GM18909 (cell line): ENCODE data around the gene SORCS3.

Experiments
- ATAC-seq: cut with Tn5 transposase; IDR thresholded peaks from one replicate; pipeline ENCODE4 v1.9.1; 2021; ENCODE audit warnings: mild to moderate bottlenecking; ENCODE audit not compliant: unreplicated experiment, poor library complexity

The SORCS3 gene

DNA sequence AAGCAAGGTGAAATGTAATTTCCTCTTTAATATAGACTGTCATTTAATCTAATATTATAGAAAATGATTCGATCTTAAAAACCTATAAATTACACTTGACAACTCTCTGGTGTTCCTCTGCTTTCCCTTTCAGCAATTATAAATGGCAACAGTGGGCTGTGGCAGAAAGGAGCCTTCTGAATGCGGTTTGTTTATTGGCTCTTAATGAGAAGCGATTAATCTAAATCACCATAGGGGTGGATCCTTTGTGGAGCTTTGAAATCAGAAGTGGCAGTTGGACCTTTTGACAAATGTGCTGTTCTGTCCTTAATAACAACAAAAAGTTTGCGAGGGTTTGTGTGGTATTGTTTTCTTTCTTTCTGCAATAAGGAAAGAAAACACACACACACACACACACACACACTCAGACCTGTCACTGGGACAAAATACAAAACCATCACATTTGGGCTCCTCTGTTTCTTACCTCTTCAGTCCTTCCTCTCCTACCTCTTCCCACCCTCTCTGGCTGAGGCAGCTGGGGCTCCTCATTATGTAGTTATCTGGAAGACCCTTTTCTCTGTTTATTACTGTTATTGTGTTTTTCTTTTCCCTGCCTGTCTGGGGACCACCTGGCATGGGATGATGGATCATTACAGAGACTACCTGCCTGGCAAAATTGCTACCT lies 316.2 kb downstream of the SORCS3 start:
- ATAC-seq = no peak

DNA sequence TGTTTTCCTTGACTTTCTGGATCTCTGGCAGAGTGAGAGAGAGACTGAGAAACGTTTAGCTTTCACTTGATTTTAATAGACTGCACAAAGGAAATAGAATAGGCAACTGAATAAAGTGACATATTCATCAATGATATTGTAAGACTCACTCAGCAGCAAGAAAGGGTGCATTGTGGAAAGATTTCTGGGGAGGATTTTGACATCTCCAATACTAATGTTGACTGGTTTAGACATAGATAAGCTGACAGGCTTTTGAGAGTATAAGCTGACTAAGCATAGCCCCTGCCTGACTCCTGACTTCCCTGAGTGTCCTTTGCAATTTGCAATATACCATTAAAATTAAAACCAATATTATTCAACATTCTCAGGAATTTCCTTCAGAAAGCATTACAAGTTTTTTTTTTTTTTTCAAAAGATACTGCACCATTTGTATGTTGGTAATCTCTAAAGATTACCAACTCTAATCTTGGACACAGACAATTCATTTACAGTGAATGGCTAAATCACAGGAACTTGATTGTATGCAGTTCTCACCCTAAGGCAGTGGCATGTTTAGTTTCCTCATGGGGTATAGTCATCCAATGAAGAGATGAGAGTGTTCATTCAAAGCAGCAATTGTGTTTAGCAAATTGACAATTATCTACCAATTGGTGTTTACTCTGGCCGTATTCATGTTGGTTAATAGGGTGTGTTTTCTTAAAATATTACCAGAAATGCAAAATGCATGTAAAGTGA lies 325.6 kb downstream of the SORCS3 start:
- ATAC-seq = no peak

DNA sequence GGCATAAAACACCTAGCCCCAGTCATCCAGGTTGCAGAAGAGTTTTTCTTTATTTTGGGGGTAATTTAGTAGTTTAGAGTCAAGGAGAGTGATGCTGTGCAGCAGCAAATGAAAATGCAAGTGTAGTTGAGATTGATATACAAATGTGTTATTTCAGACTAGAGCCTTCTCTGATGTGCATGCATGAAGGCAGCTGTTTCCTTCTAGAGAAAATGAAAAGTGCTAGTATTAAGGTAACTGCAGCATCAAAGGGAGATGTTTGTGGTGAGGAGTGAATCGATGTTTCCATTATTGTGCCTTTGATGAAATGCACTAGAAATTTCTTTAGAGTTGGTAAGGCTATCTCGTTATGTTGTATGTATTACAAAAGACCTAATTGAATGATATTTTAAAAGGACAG lies 339.3 kb downstream of the SORCS3 start:
- ATAC-seq = no peak

DNA sequence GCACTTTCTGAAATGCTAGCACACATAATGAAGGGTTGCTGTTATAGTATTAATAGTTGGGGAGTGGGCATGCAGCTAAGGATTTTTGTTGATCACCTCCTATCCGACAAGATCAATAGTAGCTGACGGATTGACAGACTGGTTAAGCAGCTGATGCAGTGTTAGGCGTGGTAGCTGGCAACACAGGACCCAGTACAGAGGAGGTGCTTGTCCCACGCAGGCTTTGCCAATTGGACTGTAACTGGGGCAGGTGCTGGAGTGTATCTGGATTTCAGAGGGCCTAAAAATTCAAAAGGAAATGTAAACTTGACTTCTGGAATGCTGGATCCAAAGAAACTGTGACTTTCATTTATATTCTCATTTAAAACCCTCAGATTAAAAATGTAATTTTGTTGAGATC lies 340.9 kb downstream of the SORCS3 start:
- no peak for ATAC-seq

DNA sequence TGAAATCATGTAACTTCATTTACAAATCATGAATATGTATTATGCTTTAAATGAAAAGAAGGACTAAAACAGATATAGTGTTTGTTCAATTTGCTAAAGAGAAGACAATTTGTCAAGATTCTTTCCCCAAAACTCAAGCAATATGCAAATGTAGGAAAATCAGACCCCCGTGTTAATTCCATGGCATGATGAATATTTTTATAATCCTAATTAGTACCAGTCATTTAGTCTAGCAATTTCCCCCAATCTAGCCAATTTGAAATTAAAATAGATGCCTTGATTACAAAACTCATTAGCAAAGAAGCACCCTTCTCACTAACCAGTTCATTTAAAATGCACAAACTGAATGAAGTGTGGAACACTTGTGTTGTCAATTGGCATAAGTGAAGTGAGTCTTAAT lies 347.6 kb downstream of the SORCS3 start:
- no peak for ATAC-seq

DNA sequence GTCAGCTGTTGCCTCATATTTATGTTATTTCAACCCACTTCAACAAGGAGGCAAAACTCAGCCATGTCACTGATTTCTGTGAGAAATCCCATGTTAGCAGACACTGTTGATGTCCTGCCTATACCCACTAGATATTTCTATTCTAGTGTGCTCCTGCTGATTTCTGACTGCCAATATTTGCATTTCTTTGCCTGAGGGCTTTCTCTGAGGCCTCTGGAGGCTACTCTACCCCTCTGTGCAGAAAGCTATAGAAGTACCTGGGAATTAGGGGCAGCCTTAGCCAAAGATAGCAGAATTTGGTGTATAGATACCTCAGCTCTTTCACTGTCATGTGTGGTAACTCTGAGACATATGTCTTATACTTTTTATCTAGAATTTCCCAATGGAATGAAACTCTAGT lies 348.8 kb downstream of the SORCS3 start:
- no peak for ATAC-seq

DNA sequence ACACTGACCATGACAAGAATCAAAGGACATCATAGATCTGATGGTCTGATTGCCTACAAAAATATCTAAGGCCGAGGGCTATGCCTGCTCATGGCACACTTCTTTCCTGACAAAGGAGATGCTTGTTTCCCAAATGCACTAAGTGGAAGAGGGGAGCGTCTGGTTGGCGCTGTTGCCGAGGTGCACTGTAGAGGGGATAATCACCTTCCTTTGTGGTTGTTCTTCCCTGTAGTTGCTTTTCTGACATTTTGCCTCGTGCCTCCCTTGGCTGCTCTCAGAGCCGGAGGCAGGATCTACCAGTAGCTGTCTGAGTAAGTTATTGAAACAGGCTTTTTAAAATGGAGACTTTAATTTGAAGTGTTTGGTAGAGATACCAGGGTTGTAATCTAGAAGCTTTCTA lies 352.0 kb downstream of the SORCS3 start:
- no peak for ATAC-seq

DNA sequence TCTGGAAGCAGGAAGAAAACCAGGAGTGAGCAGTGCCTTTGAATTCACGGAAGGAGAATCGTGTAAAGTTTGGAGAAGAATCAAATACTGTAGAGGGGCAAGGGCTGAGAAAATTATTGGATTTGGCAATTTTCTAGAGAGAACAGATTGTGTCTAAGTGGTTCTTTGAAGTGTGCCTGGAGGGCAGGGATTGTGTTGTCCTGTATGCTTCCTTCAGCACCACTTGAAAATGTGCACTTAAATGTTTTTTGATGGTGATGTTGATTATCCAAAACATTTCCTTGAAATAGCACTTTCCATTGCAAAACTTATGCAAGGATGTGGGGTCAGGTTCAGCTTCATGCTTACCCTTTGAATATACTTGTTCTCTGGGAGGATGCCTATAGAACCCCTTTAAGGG lies 360.2 kb downstream of the SORCS3 start:
- ATAC-seq = no peak

DNA sequence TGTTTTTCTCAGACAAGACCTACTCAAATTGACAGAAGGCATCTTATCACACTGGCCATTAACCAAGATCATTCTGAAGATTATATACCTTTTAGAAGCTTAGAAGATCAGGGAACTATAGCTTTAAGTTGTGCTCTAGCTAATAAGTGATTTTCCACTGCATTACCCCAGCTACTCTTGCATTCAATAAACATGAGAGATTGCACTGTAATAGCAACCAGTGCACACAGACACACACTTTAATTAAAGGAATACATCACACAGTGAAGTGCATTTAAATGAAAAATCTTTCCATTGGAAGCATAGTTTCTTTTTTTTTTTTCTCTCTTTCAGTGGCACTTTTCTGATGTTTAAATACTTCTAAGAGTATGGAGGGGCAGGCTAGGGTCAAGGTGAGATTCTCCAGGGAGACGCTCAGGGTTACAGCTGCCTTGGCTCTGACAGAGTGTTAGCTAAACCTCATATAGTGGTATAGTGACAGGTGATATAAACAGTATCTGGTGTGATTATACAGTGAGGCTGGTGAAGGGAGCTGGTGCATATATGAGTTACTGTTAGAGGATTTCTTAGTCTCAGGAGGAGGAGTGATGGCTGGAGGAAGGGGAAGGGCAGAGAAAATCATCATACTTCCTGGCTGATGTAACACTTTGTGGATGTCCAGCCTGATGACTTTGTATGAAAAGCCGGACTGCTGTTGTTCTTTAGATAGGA lies 369.5 kb downstream of the SORCS3 start:
- ATAC-seq = no peak

DNA sequence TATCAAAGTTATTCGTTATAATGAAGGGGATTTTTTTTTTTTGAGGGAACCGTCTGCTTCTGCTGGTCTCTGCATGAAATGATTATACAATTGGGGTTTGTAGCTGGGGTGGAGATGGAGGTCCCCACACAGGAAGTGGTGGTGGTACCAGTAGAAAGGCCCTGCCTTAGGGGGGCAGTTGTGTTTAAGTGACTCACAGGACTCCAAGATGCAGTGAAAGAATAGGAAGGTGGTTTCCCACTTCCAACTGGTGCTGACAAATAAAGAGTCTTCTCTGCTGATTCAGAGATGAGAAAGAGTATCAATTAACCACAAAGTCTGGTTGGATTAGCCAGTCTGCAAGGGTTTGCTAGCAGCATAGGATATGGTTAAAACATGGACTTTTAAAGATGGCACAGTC lies 376.0 kb downstream of the SORCS3 start:
- ATAC-seq = no peak

DNA sequence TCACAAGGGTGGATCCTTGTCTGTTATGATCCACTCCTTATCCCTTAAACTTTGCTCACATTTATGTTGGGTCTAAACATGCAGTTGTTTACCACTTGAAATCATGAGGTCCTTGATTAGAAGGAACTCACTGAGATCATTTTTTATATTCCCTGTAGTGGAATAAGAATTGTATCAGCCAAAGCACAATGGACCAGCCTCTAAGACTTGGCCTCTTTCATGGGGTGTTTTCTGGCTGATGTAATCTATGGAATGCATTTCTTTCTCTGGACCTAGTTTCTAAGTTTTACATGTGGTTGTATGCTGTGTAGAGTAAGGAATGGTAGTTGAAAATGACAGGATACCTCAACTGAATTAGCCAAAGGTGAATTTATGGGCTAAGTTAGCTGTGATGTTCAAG lies 376.6 kb downstream of the SORCS3 start:
- no peak for ATAC-seq

DNA sequence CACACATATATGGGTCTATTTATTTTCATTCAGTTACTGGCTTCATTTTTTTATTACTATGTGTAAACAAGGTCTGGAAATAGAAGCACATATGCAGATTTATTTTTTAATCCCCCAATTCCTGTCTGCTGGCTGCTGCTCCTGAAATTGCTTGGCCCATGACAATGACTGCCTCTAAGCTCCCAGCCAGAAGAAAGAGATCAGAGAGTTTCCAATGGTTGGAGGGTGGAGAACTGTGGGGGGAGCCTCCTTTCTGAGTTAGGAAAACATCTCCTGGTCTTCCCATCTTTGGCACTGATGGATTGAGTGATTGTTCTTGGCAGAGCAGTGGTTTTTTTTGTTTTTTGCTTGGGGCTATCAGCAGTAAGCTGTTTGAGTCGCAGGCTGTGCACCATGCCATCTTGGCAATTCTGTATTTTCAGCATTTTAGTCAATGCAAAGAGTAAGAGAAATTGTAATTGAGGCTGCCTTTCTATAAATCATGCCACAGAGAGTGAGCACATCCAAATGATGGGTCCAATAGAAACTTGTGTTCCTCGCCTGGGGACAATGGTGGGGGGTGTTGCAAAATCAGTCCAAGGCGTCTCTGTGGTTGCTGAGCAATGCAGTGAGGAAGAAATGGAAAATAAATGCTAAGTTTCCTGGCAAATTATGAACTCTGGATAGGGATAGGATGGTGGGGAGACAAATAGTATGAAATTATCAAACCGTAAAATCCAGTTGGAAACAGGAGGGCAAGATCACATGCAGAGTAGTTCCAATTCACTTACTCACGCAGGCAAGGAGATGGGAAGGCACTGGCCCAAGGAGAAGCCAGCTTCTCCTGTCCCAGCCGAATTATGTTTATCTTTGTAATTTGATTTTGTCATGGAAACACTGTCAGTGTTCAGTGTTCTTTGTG lies 382.4 kb downstream of the SORCS3 start:
- no peak for ATAC-seq

DNA sequence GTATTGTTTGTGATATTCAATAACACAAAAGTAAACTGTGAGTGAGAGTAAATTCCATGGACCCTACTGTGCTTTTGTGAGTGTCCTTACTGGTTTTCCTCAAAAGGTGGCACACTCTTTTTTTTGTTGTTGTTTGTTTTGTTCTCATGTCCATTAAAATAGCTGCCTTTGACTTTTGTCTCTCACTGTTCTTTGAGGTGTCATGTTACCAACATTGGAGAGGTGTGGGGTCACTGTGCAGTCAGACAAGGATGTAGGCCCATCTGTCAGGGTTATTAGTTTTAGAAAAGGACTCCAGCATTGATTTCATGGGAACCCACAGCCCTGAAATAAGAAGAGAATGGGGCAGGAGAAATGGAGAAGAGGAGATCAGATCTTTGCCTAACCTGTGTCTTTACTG lies 383.1 kb downstream of the SORCS3 start:
- ATAC-seq = no peak

DNA sequence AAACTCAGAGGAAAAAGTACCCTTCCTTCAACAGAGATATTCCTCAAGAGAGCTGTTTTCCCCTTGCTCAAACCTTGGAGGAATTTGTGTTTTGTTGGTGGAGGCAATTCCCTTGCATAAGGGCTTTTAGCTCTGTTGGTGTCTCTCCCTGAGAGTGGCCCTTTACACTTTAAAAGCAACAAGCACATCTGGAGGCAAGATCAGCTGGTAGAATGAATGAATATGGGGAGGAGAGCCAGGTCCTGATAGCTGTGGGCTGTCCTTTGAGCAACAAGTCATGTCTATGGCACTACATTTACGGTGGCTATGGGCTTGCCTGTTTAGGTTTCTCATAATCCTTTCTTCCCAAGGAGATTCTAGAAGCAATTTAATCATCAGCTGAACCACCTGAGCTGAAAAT lies 384.0 kb downstream of the SORCS3 start:
- ATAC-seq = no peak

DNA sequence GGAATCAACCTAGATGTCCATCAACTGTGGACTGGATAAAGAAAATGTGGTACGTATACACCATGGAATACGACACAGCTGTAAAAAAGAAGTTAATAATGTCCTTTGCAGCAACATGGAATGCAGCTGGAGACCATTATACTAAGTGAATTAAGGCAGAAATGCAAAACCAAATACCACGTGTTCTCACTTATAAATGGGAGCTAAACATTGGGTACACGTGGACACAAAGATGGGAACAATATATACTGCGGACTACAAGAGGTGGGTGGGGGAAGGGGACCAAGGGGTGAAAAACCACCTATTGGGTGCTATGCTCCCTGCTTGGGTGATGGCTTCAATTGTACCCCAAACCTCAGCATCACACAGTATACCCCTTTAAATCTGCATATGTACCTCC lies 385.5 kb downstream of the SORCS3 start:
- ATAC-seq = no peak

DNA sequence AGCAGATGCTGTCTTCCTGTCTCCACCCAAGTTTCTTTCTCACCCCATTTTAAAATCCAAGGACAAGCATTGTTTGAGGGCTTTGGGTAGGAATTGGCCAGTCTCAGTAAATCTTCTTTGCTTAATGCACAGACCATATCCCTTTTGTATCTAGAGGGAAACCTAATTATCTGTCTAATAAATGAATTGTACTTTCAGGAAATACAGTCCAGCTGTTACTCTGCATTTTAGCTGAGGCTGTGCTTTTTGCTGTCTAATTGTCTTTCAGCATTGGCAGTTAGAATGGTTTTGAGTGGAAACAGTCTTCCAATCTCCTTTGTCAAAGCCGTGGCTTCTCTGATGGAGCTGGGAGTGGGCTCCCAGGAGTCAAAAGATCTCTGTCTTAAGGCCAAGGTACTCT lies 388.2 kb downstream of the SORCS3 start:
- no peak for ATAC-seq

DNA sequence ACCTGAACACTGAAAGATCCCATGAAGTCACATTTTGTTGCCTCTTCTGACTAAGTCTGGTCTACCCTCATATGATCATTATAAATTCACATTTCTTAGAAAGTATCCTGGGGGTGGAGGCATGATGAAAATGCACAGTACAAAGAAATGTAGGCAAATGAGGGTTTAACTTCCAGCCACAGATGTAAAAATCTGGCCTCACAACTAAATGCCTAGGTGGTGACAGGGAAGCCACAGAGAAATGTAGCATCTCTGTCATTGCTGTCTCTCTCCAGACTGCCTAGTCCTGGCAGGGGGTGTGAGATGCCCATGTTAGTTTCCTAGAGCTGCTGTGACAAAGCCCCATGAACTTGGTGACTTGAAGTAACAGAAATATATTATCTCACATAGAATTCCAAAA lies 395.9 kb downstream of the SORCS3 start:
- no peak for ATAC-seq

DNA sequence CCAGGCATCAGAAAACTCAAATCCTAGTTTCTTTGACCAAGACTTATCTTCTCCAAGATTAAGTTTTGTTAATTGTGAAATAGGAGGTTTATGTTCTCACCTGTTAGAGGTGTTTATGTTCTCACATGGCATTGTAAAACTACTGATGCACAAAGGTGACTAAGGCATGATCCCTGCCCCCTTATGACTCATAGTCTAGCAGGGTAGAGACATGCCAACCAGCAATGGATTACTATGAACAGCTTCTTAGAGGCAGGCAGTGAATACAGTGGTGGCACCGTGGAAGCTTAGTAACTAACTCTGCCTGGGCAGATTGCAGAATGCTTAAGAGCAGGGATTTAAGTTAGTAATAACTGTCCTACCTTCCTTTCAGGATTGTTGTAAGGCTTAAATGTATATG lies 400.9 kb downstream of the SORCS3 start:
- no peak for ATAC-seq

DNA sequence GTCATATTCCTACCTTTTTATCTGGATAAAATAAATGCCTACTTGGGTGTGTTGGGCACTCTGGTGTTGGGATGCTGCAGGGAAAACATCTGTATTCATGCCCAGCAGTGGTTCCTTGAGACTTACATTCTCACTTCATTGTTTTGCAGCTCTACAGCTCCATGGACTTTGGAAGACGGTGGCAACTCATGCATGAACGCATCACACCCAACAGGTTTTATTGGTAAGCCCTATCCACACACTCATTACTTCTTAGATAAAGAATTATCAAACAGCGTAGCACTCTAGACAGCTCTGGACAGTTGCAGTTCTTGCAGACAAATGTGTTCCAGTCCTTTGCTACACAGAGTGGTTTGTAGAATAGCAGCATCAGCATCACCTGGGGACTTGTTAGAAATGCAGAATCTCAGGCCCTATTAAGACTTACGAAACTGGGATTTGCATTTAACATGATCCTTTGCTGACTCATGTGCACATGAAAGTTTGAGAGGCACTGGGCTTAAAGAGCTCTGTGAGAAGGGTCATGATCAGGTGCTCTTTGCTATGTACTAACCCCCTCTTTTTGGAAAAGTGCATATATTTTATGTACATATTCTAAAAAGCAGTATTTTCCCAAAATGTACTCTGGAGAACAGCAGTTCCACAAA lies 401.9 kb downstream of the SORCS3 start:
- ATAC-seq = no peak

DNA sequence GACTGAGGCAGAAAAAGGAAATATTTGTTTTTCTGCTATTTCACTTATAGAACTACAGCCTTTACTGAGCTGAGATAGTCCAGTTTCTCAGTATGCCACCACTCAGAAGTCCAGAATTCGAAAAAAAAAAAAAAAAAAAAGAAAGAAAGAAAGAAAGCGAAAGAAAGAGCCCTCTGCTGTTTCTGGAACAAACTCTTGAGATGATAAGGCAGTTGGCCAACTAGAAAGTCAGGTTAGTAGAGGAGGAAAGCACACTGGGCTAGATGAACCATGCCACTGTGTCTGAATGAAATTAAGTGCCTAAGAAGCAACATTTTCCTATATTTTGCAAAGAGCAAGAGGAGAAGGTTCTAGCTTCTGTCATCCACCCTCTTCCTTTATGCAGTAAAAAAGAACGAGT lies 403.8 kb downstream of the SORCS3 start:
- no peak for ATAC-seq
